Left lung (tissue), 10 donors: ENCODE data around the gene TBC1D24. TPM values are rescaled to one million over a fixed set of nuclear protein-coding genes. Genes with fewer than 3 reads are reported as not detected.

Source experiments
- ATAC-seq: fragments of 200-7000 bp; cut with Tn5 transposase; one replicate; pipeline ENCODE4 v1.9.1; 2020; ENCODE audit warnings: moderate library complexity
- DNase-seq, 4 donors: peaks; one replicate each; pipeline ENCODE4 v3.0.0-alpha.2; 2013 to 2020
- H3K27ac ChIP-seq, 2 donors: fragments of 200-600 bp; sonication (generic) in 1 of 2; one replicate each; pipeline versions ENCODE4 v1.5.0 to v1.8.0; 2020 to 2021
- H3K27me3 ChIP-seq, 2 donors: fragments of 200-600 bp; sonication (generic) in 1 of 2; one replicate each; pipeline versions ENCODE4 v1.5.0 to v1.8.0; 2020 to 2021
- H3K36me3 ChIP-seq, 2 donors: fragments of 200-600 bp; sonication (generic) in 1 of 2; one replicate each; pipeline versions ENCODE4 v1.5.0 to v1.8.0; 2020 to 2021
- H3K4me1 ChIP-seq, 2 donors: fragments of 200-600 bp; one replicate each; pipeline ENCODE4 v1.8.0; 2021
- H3K4me3 ChIP-seq, 2 donors: fragments of 200-600 bp; sonication (generic) in 1 of 2; one replicate each; pipeline versions ENCODE4 v1.5.0 to v1.8.0; 2020 to 2021; ENCODE audit warnings: mild to moderate bottlenecking in 1 of 2
- H3K9me3 ChIP-seq, 2 donors: fragments of 200-600 bp; sonication (generic) in 1 of 2; one replicate each; pipeline versions ENCODE4 v1.5.0 to v1.8.0; 2020 to 2021
- CTCF ChIP-seq, 2 donors: fragments of 200-600 bp; sonication (generic) in 1 of 2; IDR thresholded peaks; one replicate each; pipeline versions ENCODE4 v1.5.0 to v1.8.0; 2021; ENCODE audit warnings: antibody characterized with exemption in 2 of 2
- intact Hi-C, 2 donors: fragments of 100-400 bp; cut with DNase I; formaldehyde crosslinking; loops; one replicate each; pipeline versions ENCODE4 v1.11.2 to v1.14.2; 2022
- polyA plus RNA-seq, 6 donors: library from polyadenylated mRNA; unstranded; fragments of 120-200 nt; gene quantifications; one replicate each; pipeline ENCODE4 v1.2.1, GENCODE V29; 2013; ENCODE audit not compliant: insufficient read length in 6 of 6
- total RNA-seq, 2 donors: library from RNA; stranded (reverse); fragmentation: NEBNext Ultra II Directional; extraction: Animal tissue kit (Norgen Biotek cat#: 25700); gene quantifications; one replicate each; pipeline ENCODE4 v1.2.1, GENCODE V29; 2021
- donor health status: DM: no; HTN: yes; CAD: no.
- donor health status: DM: no; HTN: no; CAD: no.

Gene TBC1D24
- total and polyA plus RNA-seq, 8 donors, result 14.2 to 41.4 (median 17.9) TPM

GRCh38 chr16:2471653-2472487 is 3.1 kb upstream of the TBC1D24 start:
- DNase-seq, result no peak
- peaks cover 27 to 81% of the 10 kb centered on the region in 2 donors for H3K4me1 ChIP-seq
- H3K27me3 ChIP-seq, result peaks cover 0 to 75% of the 10 kb centered on the region in 2 donors
- H3K9me3 ChIP-seq, result no peaks in the 10 kb centered on the region
- H3K36me3 ChIP-seq, result no peaks in the 10 kb centered on the region
- no peak overlapping the region for H3K27ac ChIP-seq
- intact Hi-C loops, result no loop called here
- H3K4me3 ChIP-seq, result peak overlapping the region in 1 of 2 donors; percentile 1
- no peak for ATAC-seq
- TF ChIP-seq CTCF (IDR thresholded peaks at IDR 0.05), result no peak

GRCh38 chr16:2472488-2472864 is 2.5 kb upstream of the TBC1D24 start:
- Histone ChIP-seq H3K27me3 (peaks cover 0 to 69% of the 10 kb centered on the region in 2 donors), H3K27ac (no peak overlapping the region), H3K4me1 (peaks cover 27 to 84% of the 10 kb centered on the region in 2 donors), H3K9me3 (no peaks in the 10 kb centered on the region), H3K36me3 (no peaks in the 10 kb centered on the region), H3K4me3 (no peak overlapping the region)
- no peak for TF ChIP-seq CTCF (IDR thresholded peaks at IDR 0.05)
- DNase-seq, result no peak
- intact Hi-C loops, result no loop called here
- no peak for ATAC-seq

- ATAC-seq, result no peak
- DNase-seq, result no peak
- H3K4me1 ChIP-seq, result peaks cover 30 to 84% of the 10 kb centered on the region in 2 donors
- intact Hi-C loops, result no loop called here
- TF ChIP-seq CTCF (IDR thresholded peaks at IDR 0.05), result no peak
- no peaks in the 10 kb centered on the region for H3K36me3 ChIP-seq
- H3K27me3 ChIP-seq, result peaks cover 0 to 64% of the 10 kb centered on the region in 2 donors
- H3K4me3 ChIP-seq, result peak overlapping the region in 1 of 2 donors; percentile 84
- no peaks in the 10 kb centered on the region for H3K9me3 ChIP-seq
- H3K27ac ChIP-seq, result no peak overlapping the region
These were observed 2.0 kb upstream of the TBC1D24 start for GRCh38 chr16:2472885-2473445.

- peak overlapping the region; percentile 72 to 84 for H3K4me3 ChIP-seq
- no peak for TF ChIP-seq CTCF (IDR thresholded peaks at IDR 0.05)
- no peaks in the 10 kb centered on the region for H3K9me3 ChIP-seq
- peaks cover 0 to 59% of the 10 kb centered on the region in 2 donors for H3K27me3 ChIP-seq
- H3K36me3 ChIP-seq, result no peaks in the 10 kb centered on the region
- no peak overlapping the region for H3K27ac ChIP-seq
- no peak for ATAC-seq
- DNase-seq, result no peak
- peaks cover 35 to 80% of the 10 kb centered on the region in 2 donors for H3K4me1 ChIP-seq
- intact Hi-C loops, result no loop called here
These were observed 1.4 kb upstream of the TBC1D24 start for GRCh38 chr16:2473446-2473926.
